GM12872 (cell line): Measurements from ENCODE around the gene CCSER1.

Source experiments
- CTCF ChIP-seq: IDR thresholded peaks from 3 replicates; pipeline ENCODE4 v1.5.1; 2011; ENCODE audit warnings: low read depth, mild to moderate bottlenecking, low read length, moderate library complexity; ENCODE audit not compliant: insufficient read depth

CCSER1 gene

GRCh38 chr4:90995996-90996395 lies 868.8 kb downstream of the CCSER1 start:
- no peak for TF ChIP-seq CTCF

DNA sequence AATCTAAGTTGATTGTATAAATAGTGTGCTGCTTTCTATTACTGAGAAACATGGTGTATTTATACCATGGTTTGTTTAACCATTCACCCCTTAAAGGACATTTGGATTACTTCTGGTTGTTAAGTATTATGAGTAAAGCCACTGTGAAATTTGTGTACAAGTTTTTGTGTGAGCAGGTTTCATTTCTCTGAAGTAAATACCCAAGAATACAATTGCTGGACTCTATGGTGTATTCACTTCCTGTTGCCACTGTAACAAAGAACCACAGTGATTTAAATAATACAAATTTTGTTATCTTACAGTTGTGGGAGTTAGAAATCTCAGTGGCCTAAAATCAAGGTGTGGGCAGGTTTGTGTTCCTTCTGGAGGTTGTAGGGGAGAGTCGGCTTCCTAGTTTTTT lies 869.6 kb downstream of the CCSER1 start:
- TF ChIP-seq CTCF, result no peak

- TF ChIP-seq CTCF, result no peak
These were observed 888.7 kb downstream of the CCSER1 start for GRCh38 chr4:91015861-91016260.

- no peak for TF ChIP-seq CTCF
These were observed 892.3 kb downstream of the CCSER1 start for GRCh38 chr4:91019513-91019912.

DNA sequence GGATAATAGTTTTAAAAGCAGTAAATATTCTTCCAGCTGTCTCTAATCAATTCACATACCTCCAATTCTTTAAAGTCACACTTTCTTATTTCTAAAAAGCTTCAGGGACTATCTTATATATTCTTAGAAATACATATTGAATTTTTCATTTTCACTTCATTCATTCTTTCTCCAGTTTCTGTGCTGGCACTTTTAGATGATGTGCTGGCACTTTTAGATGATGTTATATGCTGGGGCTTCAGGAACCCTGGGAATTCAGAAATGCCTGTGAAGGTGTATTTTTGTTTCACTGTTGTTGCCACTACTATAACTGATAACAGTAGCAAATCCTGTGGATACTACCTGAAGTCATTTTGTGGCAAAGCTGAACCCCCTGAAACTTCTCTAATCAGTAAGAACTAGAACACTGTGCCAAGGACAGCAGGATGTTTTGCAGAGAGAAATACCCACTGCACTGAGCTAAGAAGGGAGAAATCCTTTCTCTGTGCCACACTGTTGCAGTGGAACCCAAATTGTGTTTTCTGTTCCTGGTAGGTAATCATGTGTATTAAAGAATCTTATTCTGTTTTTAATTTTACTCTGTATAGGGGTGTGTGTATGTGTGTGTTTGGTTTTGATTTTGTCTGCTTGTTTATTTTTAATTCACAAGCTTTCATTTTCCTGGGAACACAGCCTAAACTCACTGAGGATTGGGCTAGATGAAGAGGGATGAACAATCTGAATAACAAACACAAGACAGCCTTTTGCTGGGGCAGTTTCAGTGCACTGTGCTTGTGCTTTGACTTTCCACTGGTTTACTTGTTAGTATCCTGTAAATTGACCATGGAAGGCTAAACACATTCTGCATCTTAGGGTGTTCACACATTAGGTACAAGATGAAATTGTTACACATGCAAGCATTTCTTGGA lies 898.3 kb downstream of the CCSER1 start:
- no peak for TF ChIP-seq CTCF

- no peak for TF ChIP-seq CTCF
These were observed 901.0 kb downstream of the CCSER1 start for GRCh38 chr4:91028228-91028627.

- TF ChIP-seq CTCF, result no peak
These were observed 904.6 kb downstream of the CCSER1 start for GRCh38 chr4:91031761-91032160.
